NB4 (cell line): ENCODE results near the gene ATG4C.

Experiments
- MYC ChIP-seq: IDR thresholded peaks from 2 replicates; pipeline ENCODE4 v1.6.1; 2011; ENCODE audit warnings: low read depth, low read length
- POLR2A ChIP-seq: IDR thresholded peaks from 2 replicates; pipeline ENCODE4 v1.6.1; 2011; ENCODE audit warnings: mild to moderate bottlenecking; ENCODE audit not compliant: insufficient read length; ENCODE audit errors: extremely low read depth
- TF ChIP-seq, protein P1 (sequence below): IDR thresholded peaks from one replicate; pipeline ENCODE4 v1.5.1; 2012; ENCODE audit warnings: low read depth, low read length

DNA sequence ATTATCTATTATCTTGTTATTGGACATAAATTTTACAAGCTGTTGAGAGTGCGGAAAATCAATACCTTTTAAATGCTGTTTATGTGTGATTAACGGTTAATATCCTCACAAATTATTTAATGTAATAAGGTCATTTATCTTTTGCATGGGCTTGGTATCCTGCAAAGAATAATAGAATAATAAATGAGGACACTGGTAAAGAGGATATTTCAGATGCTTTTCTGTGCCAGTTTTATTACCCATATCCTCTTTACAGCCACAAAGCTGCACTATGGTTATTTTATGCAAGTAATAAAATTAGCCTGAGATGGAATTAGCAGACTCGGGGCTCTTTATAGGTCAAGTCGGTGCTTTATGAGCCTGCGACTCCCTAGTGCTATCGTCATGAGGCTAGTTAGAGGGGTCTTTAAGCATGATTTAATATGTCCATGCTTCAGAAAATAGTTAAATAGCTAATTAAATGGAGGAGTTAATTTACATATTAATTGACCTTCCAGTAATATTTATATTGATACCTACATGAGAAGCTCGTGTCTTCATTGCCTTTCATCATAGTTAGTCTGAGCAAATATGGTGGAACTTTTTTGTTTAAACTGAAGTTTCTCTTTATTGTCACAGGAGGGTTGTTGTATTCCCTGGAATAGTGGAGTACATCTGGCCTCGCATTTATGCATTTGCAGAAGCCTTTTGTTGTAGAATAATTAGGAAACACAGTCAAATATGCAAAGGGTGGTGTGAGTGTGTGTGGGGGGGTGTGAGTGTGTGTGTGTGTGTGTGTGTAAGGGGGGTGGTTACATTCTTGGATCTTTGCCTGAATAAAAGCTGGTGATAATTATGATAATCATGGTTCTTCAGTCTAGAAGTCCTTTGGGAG is 120.3 kb downstream of the ATG4C start:
- TF ChIP-seq, protein P1, sequence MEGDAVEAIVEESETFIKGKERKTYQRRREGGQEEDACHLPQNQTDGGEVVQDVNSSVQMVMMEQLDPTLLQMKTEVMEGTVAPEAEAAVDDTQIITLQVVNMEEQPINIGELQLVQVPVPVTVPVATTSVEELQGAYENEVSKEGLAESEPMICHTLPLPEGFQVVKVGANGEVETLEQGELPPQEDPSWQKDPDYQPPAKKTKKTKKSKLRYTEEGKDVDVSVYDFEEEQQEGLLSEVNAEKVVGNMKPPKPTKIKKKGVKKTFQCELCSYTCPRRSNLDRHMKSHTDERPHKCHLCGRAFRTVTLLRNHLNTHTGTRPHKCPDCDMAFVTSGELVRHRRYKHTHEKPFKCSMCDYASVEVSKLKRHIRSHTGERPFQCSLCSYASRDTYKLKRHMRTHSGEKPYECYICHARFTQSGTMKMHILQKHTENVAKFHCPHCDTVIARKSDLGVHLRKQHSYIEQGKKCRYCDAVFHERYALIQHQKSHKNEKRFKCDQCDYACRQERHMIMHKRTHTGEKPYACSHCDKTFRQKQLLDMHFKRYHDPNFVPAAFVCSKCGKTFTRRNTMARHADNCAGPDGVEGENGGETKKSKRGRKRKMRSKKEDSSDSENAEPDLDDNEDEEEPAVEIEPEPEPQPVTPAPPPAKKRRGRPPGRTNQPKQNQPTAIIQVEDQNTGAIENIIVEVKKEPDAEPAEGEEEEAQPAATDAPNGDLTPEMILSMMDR: no peak
- TF ChIP-seq POLR2A: no peak
- no peak for TF ChIP-seq MYC
